Loucy (cell line): ENCODE measurements around the gene LRRC37A2.
"Not testable (repeated sequence)": the region's sequence is repeated elsewhere in the genome, so short reads cannot be mapped to it uniquely, and the experiment has no call there.

ENCODE experiments used
- CTCF ChIP-seq: fragments of 200-600 bp; sonication (generic); conservative IDR thresholded peaks from 2 replicates; pipeline ENCODE4 v1.5.1; 2014; ENCODE audit warnings: mild to moderate bottlenecking, antibody characterized with exemption, low read length
- EZH2phosphoT487 ChIP-seq: fragments of 200-600 bp; IDR thresholded peaks from 2 replicates; pipeline ENCODE4 v1.6.1; 2018; ENCODE audit warnings: antibody characterized with exemption, mild to moderate bottlenecking, moderate library complexity, borderline replicate concordance

GRCh38 chr17:46580082-46580481 lies 67.8 kb downstream of the LRRC37A2 start:
- TF ChIP-seq CTCF, EZH2phosphoT487: not testable (repeated sequence)
